Measurements from ENCODE around the gene ANKRD37. TPM values are rescaled to one million over a fixed set of nuclear protein-coding genes. Genes with fewer than 3 reads are reported as not detected.

Gene ANKRD37
- total RNA-seq, 1 experiment from 2014 or later: 3.7 TPM

GRCh38 chr4:185416955-185417354 is 20.3 kb downstream of the ANKRD37 start:
- no peak overlapping the region for H3K4ac ChIP-seq (ENCODE audit: low read depth, low read length)
- no peaks in the 10 kb centered on the region for H3K9me3 ChIP-seq (ENCODE audit: control insufficient read depth, low read depth, low read length)
- no peak overlapping the region for H3K18ac ChIP-seq (ENCODE audit: insufficient read length, low read depth, low read length)
- no peak overlapping the region for H3K14ac ChIP-seq (ENCODE audit: insufficient read depth, low read length)
- H3K4me1 ChIP-seq (ENCODE audit: insufficient read depth, low read length): no peaks in the 10 kb centered on the region
- no peak overlapping the region for H3K56ac ChIP-seq (ENCODE audit: insufficient read length, low read depth, low read length)
- H2AFZ ChIP-seq (ENCODE audit: low read length): no peak overlapping the region
- H3K27me3 ChIP-seq (ENCODE audit: insufficient read depth, low read length): no peaks in the 10 kb centered on the region
- no peak overlapping the region for H2BK5ac ChIP-seq (ENCODE audit: insufficient read length, low read length)
- Mint-ChIP-seq H3K4me3 (no peak overlapping the region), H3K27me3 (ENCODE audit: low read depth) (no peaks in the 10 kb centered on the region), H3K4me1 (no peaks in the 10 kb centered on the region), H3K27ac (no peak overlapping the region), H3K9me3 (no peaks in the 10 kb centered on the region), H3K36me3 (ENCODE audit: insufficient read depth in 1 of 3, low read depth in 3 of 3) (peaks cover 2 to 57% (median 42%) of the 10 kb centered on the region in 3 experiments; a peak in 6 of 7 replicates)
- no peak overlapping the region for H4K5ac ChIP-seq (ENCODE audit: insufficient read length, low read depth, low read length)
- H2BK20ac ChIP-seq (ENCODE audit: low read depth, low read length, poor library complexity, severe bottlenecking): no peak overlapping the region
- H4K91ac ChIP-seq (ENCODE audit: insufficient read length, low read depth, low read length): no peak overlapping the region
- no peak for DNase-seq
- H2BK12ac ChIP-seq (ENCODE audit: insufficient read length, low read depth, low read length): no peak overlapping the region
- H3K9ac ChIP-seq (ENCODE audit: extremely low read depth, insufficient read length, low read length): no peak overlapping the region
- no peaks in the 10 kb centered on the region for H3K79me2 ChIP-seq (ENCODE audit: insufficient read depth, low read length)
- no peak overlapping the region for H3K27ac ChIP-seq (ENCODE audit: insufficient read length, low read depth, low read length)
- no peak overlapping the region for H2BK15ac ChIP-seq (ENCODE audit: low read depth, low read length)
- no peak overlapping the region for H2BK120ac ChIP-seq (ENCODE audit: low read depth, low read length, poor library complexity, severe bottlenecking)
- TF ChIP-seq, protein P1, sequence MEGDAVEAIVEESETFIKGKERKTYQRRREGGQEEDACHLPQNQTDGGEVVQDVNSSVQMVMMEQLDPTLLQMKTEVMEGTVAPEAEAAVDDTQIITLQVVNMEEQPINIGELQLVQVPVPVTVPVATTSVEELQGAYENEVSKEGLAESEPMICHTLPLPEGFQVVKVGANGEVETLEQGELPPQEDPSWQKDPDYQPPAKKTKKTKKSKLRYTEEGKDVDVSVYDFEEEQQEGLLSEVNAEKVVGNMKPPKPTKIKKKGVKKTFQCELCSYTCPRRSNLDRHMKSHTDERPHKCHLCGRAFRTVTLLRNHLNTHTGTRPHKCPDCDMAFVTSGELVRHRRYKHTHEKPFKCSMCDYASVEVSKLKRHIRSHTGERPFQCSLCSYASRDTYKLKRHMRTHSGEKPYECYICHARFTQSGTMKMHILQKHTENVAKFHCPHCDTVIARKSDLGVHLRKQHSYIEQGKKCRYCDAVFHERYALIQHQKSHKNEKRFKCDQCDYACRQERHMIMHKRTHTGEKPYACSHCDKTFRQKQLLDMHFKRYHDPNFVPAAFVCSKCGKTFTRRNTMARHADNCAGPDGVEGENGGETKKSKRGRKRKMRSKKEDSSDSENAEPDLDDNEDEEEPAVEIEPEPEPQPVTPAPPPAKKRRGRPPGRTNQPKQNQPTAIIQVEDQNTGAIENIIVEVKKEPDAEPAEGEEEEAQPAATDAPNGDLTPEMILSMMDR (conservative IDR thresholded peaks at IDR 0.05): no peak
- no peaks in the 10 kb centered on the region for H3K23me2 ChIP-seq (ENCODE audit: insufficient read length, low read depth, low read length, poor library complexity, severe bottlenecking)
- no peaks in the 10 kb centered on the region for H4K20me1 ChIP-seq (ENCODE audit: control insufficient read depth, insufficient read depth, insufficient read length)
- H3T11ph ChIP-seq (ENCODE audit: low read length): no peak overlapping the region
- no peak overlapping the region for H3K4me2 ChIP-seq (ENCODE audit: insufficient read depth, insufficient read length, low read length)
- no peak overlapping the region for H2AK5ac ChIP-seq (ENCODE audit: insufficient read length, low read length)
- no peaks in the 10 kb centered on the region for H3K79me1 ChIP-seq (ENCODE audit: insufficient read depth, low read depth, low read length, poor library complexity, severe bottlenecking)
- no peak overlapping the region for H4K8ac ChIP-seq (replicated peaks; ENCODE audit: insufficient read length, low read depth, low read length)
- no peak overlapping the region for H3K23ac ChIP-seq (ENCODE audit: insufficient read length, low read depth, low read length)

Measured in H9 (cell line).